ENCODE measurements around the gene SUSD2.

- no peak for TF ChIP-seq CTCF (optimal IDR thresholded peaks at IDR 0.05 in 1 of 3, IDR thresholded peaks at IDR 0.05 in 1 of 3, conservative IDR thresholded peaks at IDR 0.05 in 1 of 3; ENCODE audit: extremely low read depth in 1 of 3, insufficient read depth in 2 of 3, low read length in 3 of 3)
- TF ChIP-seq EZH2 (IDR thresholded peaks at IDR 0.05; ENCODE audit: low read length): no peak
Measured at GRCh38 chr22:24176040-24176439, 5.2 kb upstream of the SUSD2 start.

Measured in keratinocyte (primary cell).